ENCODE measurements around the gene CASKIN2. TPM values are rescaled to one million over a fixed set of nuclear protein-coding genes. Genes with fewer than 3 reads are reported as not detected.

Gene CASKIN2
- total RNA-seq, 2 experiments from 2014 or later: 1.0 TPM; not detected in 1

DNA sequence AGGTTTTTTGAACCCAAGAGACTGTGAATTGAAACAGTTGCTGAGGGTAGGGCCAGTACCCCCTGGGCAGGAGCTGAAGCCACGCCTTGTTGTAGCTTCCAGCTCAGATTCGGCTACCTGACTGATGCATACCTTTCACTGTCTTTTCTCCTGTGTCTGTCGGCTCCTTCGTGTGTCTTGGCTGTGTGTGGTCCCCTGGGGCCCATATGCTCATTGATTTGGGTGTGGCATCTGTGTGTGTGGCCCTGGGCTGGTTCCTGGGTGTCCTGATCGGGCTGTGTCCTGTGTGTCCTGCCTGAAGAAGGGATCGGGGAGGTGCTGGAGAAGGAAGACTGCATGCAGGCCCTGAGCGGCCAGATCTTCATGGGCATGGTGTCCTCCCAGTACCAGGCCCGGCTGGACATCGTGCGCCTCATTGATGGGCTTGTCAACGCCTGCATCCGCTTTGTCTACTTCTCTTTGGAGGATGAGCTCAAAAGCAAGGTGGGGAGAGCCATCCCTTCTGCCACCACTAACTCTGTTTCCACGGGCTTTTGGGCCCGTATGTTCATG is 20.9 kb downstream of the CASKIN2 start:
- no peak for DNase-seq (ENCODE audit: low spot score)

GRCh38 chr17:75493476-75494129 is 21.7 kb downstream of the CASKIN2 start:
- Histone ChIP-seq H2AFZ (ENCODE audit: low read length) (no peak overlapping the region), H3K9me2 (ENCODE audit: insufficient read depth, low read length) (no peaks in the 10 kb centered on the region), H3K9me3 (ENCODE audit: low read length) (no peaks in the 10 kb centered on the region), H3K4me2 (ENCODE audit: low read length) (no peak overlapping the region), H3K79me2 (ENCODE audit: insufficient read depth, low read depth, low read length) (no peaks in the 10 kb centered on the region), H3K27ac (ENCODE audit: low read depth, low read length, poor library complexity, severe bottlenecking) (no peak overlapping the region), H4K20me1 (ENCODE audit: insufficient read depth, low read length) (no peaks in the 10 kb centered on the region), H3K36me3 (ENCODE audit: insufficient read depth, low read length) (no peaks in the 10 kb centered on the region), H3K4me1 (ENCODE audit: insufficient read depth, low read length, poor library complexity, severe bottlenecking) (no peaks in the 10 kb centered on the region), H3K4me3 (ENCODE audit: low read depth, low read length, poor library complexity, severe bottlenecking) (no peak overlapping the region)
- intact Hi-C loops (cut with micrococcal nuclease; ENCODE audit: unreplicated experiment): no loop called here
- ChIA-PET CTCF (ENCODE audit: unreplicated experiment) (interaction anchor here (0.5 kb wide), 1 partner anchor 98 kb away, joined by 3 read pairs; no protein-coding TSS in a partner anchor), POLR2A (interaction anchor here (0.6 to 0.8 kb wide), 2 partner anchors 78 to 362 kb away, joined by 3 read pairs; partner anchors contain the start of gene NT5C)
- TF ChIP-seq, protein P1, sequence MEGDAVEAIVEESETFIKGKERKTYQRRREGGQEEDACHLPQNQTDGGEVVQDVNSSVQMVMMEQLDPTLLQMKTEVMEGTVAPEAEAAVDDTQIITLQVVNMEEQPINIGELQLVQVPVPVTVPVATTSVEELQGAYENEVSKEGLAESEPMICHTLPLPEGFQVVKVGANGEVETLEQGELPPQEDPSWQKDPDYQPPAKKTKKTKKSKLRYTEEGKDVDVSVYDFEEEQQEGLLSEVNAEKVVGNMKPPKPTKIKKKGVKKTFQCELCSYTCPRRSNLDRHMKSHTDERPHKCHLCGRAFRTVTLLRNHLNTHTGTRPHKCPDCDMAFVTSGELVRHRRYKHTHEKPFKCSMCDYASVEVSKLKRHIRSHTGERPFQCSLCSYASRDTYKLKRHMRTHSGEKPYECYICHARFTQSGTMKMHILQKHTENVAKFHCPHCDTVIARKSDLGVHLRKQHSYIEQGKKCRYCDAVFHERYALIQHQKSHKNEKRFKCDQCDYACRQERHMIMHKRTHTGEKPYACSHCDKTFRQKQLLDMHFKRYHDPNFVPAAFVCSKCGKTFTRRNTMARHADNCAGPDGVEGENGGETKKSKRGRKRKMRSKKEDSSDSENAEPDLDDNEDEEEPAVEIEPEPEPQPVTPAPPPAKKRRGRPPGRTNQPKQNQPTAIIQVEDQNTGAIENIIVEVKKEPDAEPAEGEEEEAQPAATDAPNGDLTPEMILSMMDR (conservative IDR thresholded peaks at IDR 0.05; ENCODE audit: low read length): no peak
- TF ChIP-seq EZH2phosphoT487 (IDR thresholded peaks at IDR 0.05; ENCODE audit: borderline replicate concordance, low read depth, low read length): no peak
- no peak for DNase-seq (ENCODE audit: low spot score)
- BruUV-seq (replicated peaks): no TSS peak

More for the DNA sequence above, 20.9 kb downstream of the CASKIN2 start:
- H3K9me2 ChIP-seq (ENCODE audit: insufficient read depth, low read length): no peaks in the 10 kb centered on the region
- no TSS peak for BruUV-seq (replicated peaks)
- H3K36me3 ChIP-seq (ENCODE audit: insufficient read depth, low read length): no peaks in the 10 kb centered on the region
- no peak overlapping the region for H2AFZ ChIP-seq (ENCODE audit: low read length)
- H3K9me3 ChIP-seq (ENCODE audit: low read length): no peaks in the 10 kb centered on the region
- POLR2A ChIA-PET: interaction anchor here (0.6 to 1.5 kb wide), 3 partner anchors 10 to 363 kb away, joined by 3 to 6 read pairs (median 3); partner anchors contain the start of gene NT5C
- H4K20me1 ChIP-seq (ENCODE audit: insufficient read depth, low read length): no peaks in the 10 kb centered on the region
- H3K4me3 ChIP-seq (ENCODE audit: low read depth, low read length, poor library complexity, severe bottlenecking): no peak overlapping the region
- intact Hi-C loops (cut with micrococcal nuclease; ENCODE audit: unreplicated experiment): no loop called here
- H3K27ac ChIP-seq (ENCODE audit: low read depth, low read length, poor library complexity, severe bottlenecking): no peak overlapping the region
- H3K79me2 ChIP-seq (ENCODE audit: insufficient read depth, low read depth, low read length): no peaks in the 10 kb centered on the region
- CTCF ChIA-PET (ENCODE audit: unreplicated experiment): no interaction called here
- no peak for TF ChIP-seq EZH2phosphoT487 (IDR thresholded peaks at IDR 0.05; ENCODE audit: borderline replicate concordance, low read depth, low read length)
- TF ChIP-seq, protein P1 (conservative IDR thresholded peaks at IDR 0.05; ENCODE audit: low read length): no peak
- no peak overlapping the region for H3K4me2 ChIP-seq (ENCODE audit: low read length)
- H3K4me1 ChIP-seq (ENCODE audit: insufficient read depth, low read length, poor library complexity, severe bottlenecking): no peaks in the 10 kb centered on the region

Measured in OCI-LY7 (cell line).